GM18502 (cell line): ENCODE data around the gene SELENOV.
"Not testable (repeated sequence)": the region's sequence is repeated elsewhere in the genome, so short reads cannot be mapped to it uniquely, and the experiment has no call there.

Experiments
- ATAC-seq: cut with Tn5 transposase; IDR thresholded peaks from one replicate; pipeline ENCODE4 v1.9.1; 2021; ENCODE audit warnings: mild to moderate bottlenecking; ENCODE audit not compliant: unreplicated experiment, poor library complexity

Gene SELENOV

GRCh38 chr19:39514840-39515550 is at the start of gene SELENOV:
TSS of gene SELENOV (plus strand) at chr19:39515139. CDS start at chr19:39515213, 74 bp downstream.
- ATAC-seq = no peak

GRCh38 chr19:39465956-39466747 is 48.8 kb upstream of the SELENOV start:
- ATAC-seq = no peak

GRCh38 chr19:39467941-39468340 is 47.0 kb upstream of the SELENOV start:
- no peak for ATAC-seq

GRCh38 chr19:39469036-39469435 is 45.9 kb upstream of the SELENOV start:
- no peak for ATAC-seq

GRCh38 chr19:39469567-39469966 is 45.4 kb upstream of the SELENOV start:
- no peak for ATAC-seq

GRCh38 chr19:39470724-39471339 is 44.1 kb upstream of the SELENOV start:
- no peak for ATAC-seq

- no peak for ATAC-seq
These were observed 43.0 kb upstream of the SELENOV start for GRCh38 chr19:39471756-39472536.

- ATAC-seq = no peak
These were observed 42.0 kb upstream of the SELENOV start for GRCh38 chr19:39472746-39473442.

GRCh38 chr19:39473443-39473960 is 41.4 kb upstream of the SELENOV start:
- no peak for ATAC-seq

- ATAC-seq = no peak
These were observed 40.8 kb upstream of the SELENOV start for GRCh38 chr19:39474139-39474620.

GRCh38 chr19:39475748-39476147 is 39.2 kb upstream of the SELENOV start:
- ATAC-seq = no peak

GRCh38 chr19:39479319-39479801 is 35.6 kb upstream of the SELENOV start:
- not testable (repeated sequence) for ATAC-seq

GRCh38 chr19:39479916-39480315 is 35.0 kb upstream of the SELENOV start:
- no peak for ATAC-seq

- peak; percentile 88 for ATAC-seq
These were observed 34.4 kb upstream of the SELENOV start, which contains the start of gene TIMM50 for GRCh38 chr19:39480337-39481228. TSS of gene TIMM50 (plus strand) at chr19:39480838. CDS start at chr19:39480854, 16 bp downstream.

GRCh38 chr19:39481229-39481545 is 33.8 kb upstream of the SELENOV start:
- no peak for ATAC-seq

GRCh38 chr19:39481676-39482075 is 33.3 kb upstream of the SELENOV start:
- ATAC-seq = no peak

- ATAC-seq = no peak
These were observed 31.8 kb upstream of the SELENOV start for GRCh38 chr19:39483141-39483540.

GRCh38 chr19:39489756-39490155 is 25.2 kb upstream of the SELENOV start:
- ATAC-seq = no peak
